Panc1 (cell line): ENCODE results near the gene CA10. TPM values are rescaled to one million over a fixed set of nuclear protein-coding genes. Genes with fewer than 3 reads are reported as not detected.

Experiments
- ATAC-seq: fragments of 200-7000 bp; cut with Tn5 transposase; 2 replicates; pipeline ENCODE4 v1.9.1; 2020; ENCODE audit warnings: mild to moderate bottlenecking, moderate library complexity
- BruUV-seq: library from RNA; stranded (reverse); fragments of 400-500 nt; replicated peaks from 2 replicates; lab custom pipeline; 2021; lab: Mats Ljungman, UMichigan
- CTCF ChIA-PET: fragments of 300-600 bp; sonication (Branson Sonifier 250); formaldehyde crosslinking; loops from one replicate; lab custom pipeline; 2022; ENCODE audit warnings: antibody characterized with exemption; lab: Charles Lee
- POLR2A ChIA-PET: fragments of 300-600 bp; sonication (Branson Sonifier 250); formaldehyde crosslinking; loops from one replicate; lab custom pipeline; 2022; ENCODE audit warnings: antibody characterized with exemption; lab: Charles Lee
- DNase-seq: peaks from one replicate; pipeline ENCODE4 v3.0.0-alpha.2; 2010; ENCODE audit warnings: low read depth, low spot score
- H3K27ac ChIP-seq: 2 replicates; pipeline ENCODE4 v1.5.1; 2011; ENCODE audit warnings: mild to moderate bottlenecking, low read length, inconsistent platforms
- H3K27me3 ChIP-seq: fragments of 200-500 bp; sonication (Bioruptor generic); 2 replicates; pipeline ENCODE4 v1.6.0; 2014; ENCODE audit warnings: low read length, inconsistent platforms; ENCODE audit not compliant: control insufficient read depth, insufficient read depth
- H3K36me3 ChIP-seq: fragments of 200-500 bp; sonication (Bioruptor generic); 2 replicates; pipeline ENCODE4 v1.5.1; 2014; ENCODE audit warnings: inconsistent platforms, mild to moderate bottlenecking, low read length, moderate library complexity; ENCODE audit not compliant: control insufficient read depth, insufficient read depth
- H3K4me1 ChIP-seq: 2 replicates; pipeline ENCODE4 v1.5.1; 2011; ENCODE audit warnings: inconsistent platforms, mild to moderate bottlenecking, low read length, moderate library complexity; ENCODE audit not compliant: control insufficient read depth, insufficient read depth
- H3K4me3 ChIP-seq, 2 experiments: 2 replicates each; pipeline ENCODE4 v1.5.1; 2011 to 2012; ENCODE audit warnings: low read depth in 2 of 2, low read length in 2 of 2, mild to moderate bottlenecking in 2 of 2, inconsistent platforms in 1 of 2, moderate library complexity in 1 of 2
- H3K9me3 ChIP-seq: fragments of 200-500 bp; sonication (Bioruptor generic); 2 replicates; pipeline ENCODE4 v1.5.1; 2014; ENCODE audit warnings: low read depth, mild to moderate bottlenecking, inconsistent platforms, low read length, moderate library complexity; ENCODE audit not compliant: control insufficient read depth, insufficient read depth
- CTCF ChIP-seq: fragments of 450-650 bp; IDR thresholded peaks from 2 replicates; pipeline ENCODE4 v1.5.1; 2017; ENCODE audit warnings: mild to moderate bottlenecking
- POLR2AphosphoS5 ChIP-seq: IDR thresholded peaks from 2 replicates; pipeline ENCODE4 v1.6.1; 2012; ENCODE audit warnings: mild to moderate bottlenecking, low read depth, low read length, moderate library complexity
- REST ChIP-seq, 2 experiments: IDR thresholded peaks; 2 replicates each; pipeline ENCODE4 v1.6.1; 2011 to 2012; ENCODE audit warnings: low read depth in 2 of 2, control low read depth in 1 of 2, low read length in 1 of 2, mild to moderate bottlenecking in 1 of 2, moderate library complexity in 1 of 2; ENCODE audit not compliant: insufficient read depth in 1 of 2
- SIN3A ChIP-seq: IDR thresholded peaks from 2 replicates; pipeline ENCODE4 v1.6.1; 2012; ENCODE audit warnings: low read depth, mild to moderate bottlenecking, low read length, moderate library complexity, borderline replicate concordance; ENCODE audit not compliant: insufficient read depth
- TCF7L2 ChIP-seq: IDR thresholded peaks from 2 replicates; pipeline ENCODE4 v1.6.1; 2011; ENCODE audit warnings: mild to moderate bottlenecking, low read depth, low read length, inconsistent platforms
- in situ Hi-C: cut with HindIII; loops from 2 replicates; pipeline ENCODE4 v1.10.0; 2016; ENCODE audit warnings: low sequenced_read_pairs, low pct_unique_long_range_greater_than_20kb
- intact Hi-C: fragments of 100-400 bp; cut with micrococcal nuclease; formaldehyde crosslinking; loops from one replicate; pipeline ENCODE4 v1.10.0; 2022; ENCODE audit not compliant: unreplicated experiment
- total RNA-seq: library from RNA; stranded (reverse); gene quantifications from one replicate; pipeline ENCODE4 v1.2.1, GENCODE V29; 2021; ENCODE audit not compliant: unreplicated experiment

Gene CA10
- total RNA-seq, 1 experiment from 2014 or later = not detected

GRCh38 chr17:51888816-51889215 lies 269.7 kb downstream of the CA10 start:
- H3K27me3 ChIP-seq = no peaks in the 10 kb centered on the region
- ATAC-seq (no peak), DNase-seq (no peak)
- in situ Hi-C loops (no loop called here), intact Hi-C loops (no loop called here)
- TF ChIP-seq TCF7L2 = no peak
- no peak for TF ChIP-seq CTCF
- no peak for TF ChIP-seq SIN3A
- TF ChIP-seq REST (IDR thresholded peaks at IDR 0.05; ENCODE audit: insufficient read depth in 1 of 2, low read depth in 2 of 2, low read length in 1 of 2) = no peak
- no peak for TF ChIP-seq POLR2AphosphoS5
- POLR2A ChIA-PET = no interaction called here
- H3K4me3 ChIP-seq = no peak overlapping the region
- CTCF ChIA-PET = no interaction called here
- no TSS peak for BruUV-seq
- no peaks in the 10 kb centered on the region for H3K4me1 ChIP-seq
- H3K36me3 ChIP-seq = no peaks in the 10 kb centered on the region
- no peak overlapping the region for H3K27ac ChIP-seq
- H3K9me3 ChIP-seq = no peaks in the 10 kb centered on the region

GRCh38 chr17:51876986-51877385 lies 281.5 kb downstream of the CA10 start:
- ATAC-seq (no peak), DNase-seq (no peak)
- H3K27me3 ChIP-seq = no peaks in the 10 kb centered on the region
- ChIA-PET POLR2A (no interaction called here), CTCF (no interaction called here)
- BruUV-seq = no TSS peak
- H3K27ac ChIP-seq = no peak overlapping the region
- no peak for TF ChIP-seq POLR2AphosphoS5
- TF ChIP-seq TCF7L2 = no peak
- TF ChIP-seq SIN3A = no peak
- no peak for TF ChIP-seq REST (IDR thresholded peaks at IDR 0.05; ENCODE audit: insufficient read depth in 1 of 2, low read depth in 2 of 2, low read length in 1 of 2)
- no peak for TF ChIP-seq CTCF
- in situ Hi-C loops (no loop called here), intact Hi-C loops (no loop called here)
- H3K4me3 ChIP-seq = no peak overlapping the region
- no peaks in the 10 kb centered on the region for H3K4me1 ChIP-seq
- no peaks in the 10 kb centered on the region for H3K36me3 ChIP-seq
- no peaks in the 10 kb centered on the region for H3K9me3 ChIP-seq
